NCI-H2196 treated with DMSO at 0.1 percent for 48 hours (cell line): ENCODE measurements around the gene WFDC5.
"Not testable (repeated sequence)": the region's sequence is repeated elsewhere in the genome, so short reads cannot be mapped to it uniquely, and the experiment has no call there.

ENCODE experiments used
- DNase-seq: peaks from one replicate; lab custom pipeline; 2025; ENCODE audit not compliant: unreplicated experiment; lab: John Stamatoyannopoulos, UW

Gene WFDC5, protein sequence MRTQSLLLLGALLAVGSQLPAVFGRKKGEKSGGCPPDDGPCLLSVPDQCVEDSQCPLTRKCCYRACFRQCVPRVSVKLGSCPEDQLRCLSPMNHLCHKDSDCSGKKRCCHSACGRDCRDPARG

DNA sequence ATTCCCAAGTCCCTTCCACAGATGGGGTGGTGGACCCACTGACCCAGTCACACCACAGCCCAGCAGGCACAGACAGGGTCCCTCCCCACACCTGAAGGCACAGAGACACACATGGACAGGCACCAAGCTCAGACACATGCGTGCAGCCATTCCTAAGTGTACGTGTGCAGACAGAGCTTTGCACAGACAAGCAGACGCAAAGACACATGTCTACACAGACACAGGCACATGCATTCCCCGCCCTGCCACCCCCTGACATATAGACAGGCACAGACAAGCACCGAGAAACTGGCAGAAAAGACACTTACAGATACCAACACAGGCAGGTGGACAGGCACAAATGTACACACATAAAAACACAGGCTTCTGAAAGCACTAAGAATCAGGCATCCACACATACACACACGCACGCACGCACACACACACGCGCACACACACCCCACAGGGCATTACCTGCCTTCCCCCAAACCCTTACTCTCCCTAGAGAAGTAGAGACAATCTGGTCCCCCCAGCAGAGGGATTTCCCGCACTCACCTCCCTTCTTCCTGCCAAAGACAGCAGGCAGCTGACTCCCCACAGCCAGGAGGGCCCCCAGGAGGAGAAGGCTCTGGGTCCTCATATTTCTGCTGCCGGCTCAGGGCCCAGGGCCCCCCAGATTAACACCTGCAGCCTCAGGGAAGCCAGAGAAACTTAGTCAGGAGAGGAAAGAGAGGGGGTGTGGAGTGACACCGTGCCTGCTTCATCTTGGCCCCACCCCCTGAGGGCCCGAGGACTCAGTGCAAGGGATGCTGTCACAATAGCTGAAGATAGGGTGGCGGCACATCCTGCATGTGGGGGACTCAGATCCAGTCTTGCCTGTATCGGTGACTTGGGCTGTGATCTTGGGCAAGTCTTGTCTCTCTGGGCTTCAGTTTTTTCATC, at the start of gene WFDC5:
WFDC5 (minus strand) TSS at position 710 of the 921 bp plus-strand sequence; CDS start at position 619, 91 bp downstream.
- DNase-seq, result no peak

DNA sequence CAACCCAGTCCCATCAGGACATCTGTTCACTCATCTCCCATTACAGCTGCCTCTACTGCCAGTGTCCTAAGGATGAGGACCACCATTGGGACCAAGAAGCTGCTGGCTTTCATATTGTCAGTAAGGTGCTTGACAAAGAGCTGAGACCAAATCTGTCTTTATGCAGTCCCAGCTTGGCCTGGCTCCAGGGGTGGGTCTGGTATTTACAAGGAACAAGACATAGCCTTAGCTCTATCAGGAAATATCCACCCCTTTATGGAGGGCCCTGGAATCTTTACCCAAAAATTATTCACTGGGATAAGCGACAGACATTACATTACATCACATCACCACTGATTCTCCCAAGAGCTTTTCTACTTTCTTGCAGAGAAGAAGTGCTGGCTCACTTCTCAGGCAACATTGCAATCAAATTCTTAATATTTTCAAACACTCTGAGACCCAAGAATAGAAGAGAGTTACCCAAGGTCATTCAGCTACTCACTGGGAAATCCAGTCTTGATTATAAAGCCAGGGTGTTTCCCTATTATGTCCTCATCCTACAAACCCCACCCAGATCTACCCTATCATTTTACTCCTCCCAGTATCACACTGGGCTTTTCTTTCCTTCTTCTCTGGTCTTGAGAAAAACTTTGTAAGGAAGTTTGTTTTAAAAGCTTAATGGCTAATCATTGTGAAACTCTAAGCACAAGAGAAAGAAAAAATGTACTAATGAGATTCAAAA, 48.3 kb upstream of the WFDC5 start:
- DNase-seq, result no peak

DNA sequence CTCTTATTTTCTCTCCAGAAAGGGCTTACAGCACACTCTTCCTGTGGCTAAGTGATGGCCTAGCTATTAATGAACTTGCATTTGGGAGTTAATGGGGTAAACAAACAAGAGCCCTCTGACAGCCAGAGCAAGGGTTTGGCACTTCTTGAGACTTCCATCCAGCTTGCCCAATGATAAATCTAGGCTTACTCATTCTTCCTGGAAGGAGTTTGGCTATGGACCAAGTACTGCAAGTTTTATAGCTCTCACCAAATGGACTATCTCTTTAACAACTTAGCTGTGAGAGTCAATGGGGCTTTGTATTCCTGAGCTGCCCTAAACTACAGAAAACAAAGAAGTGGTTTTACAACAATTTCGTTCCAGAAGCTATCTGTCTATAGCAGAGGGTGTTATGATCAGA, 43.0 kb upstream of the WFDC5 start:
- DNase-seq, result no peak

DNA sequence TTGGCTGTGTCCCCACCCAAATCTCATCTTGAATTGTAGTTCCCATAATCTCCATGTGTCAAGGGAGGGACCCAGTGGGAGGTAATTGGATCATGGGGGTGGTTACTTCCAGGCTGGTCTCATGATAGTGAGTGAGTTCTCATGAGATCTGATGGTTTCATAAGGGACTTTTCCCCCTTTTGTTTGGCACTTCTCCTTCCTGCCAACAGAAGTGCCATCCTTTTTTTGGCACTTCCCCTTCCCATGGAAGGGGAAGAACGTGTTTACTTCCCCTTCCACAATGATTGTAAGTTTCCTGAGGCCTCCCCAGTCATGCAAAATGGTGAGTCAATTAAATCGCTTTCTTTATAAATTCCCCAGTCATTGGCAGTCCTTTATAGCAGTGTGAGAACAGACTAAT, 41.7 kb upstream of the WFDC5 start:
- no peak for DNase-seq

DNA sequence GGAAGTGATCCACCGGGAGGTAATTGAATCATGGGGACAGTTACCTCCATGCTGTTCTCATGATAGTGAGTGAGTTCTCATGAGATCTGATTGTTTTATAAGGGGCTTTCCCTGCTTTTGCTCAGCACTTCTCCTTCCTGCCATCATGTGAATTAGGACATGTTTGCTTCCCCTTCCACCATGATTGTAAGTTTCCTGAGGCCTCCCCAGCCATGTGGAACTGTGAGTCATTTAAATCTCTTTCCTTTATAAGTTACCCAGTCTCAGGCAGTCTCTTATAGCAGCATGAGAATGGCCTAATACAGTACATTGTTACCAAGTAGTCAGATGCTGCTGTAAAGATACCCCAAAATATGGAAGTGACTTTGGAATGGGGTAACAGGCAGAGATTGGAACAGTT, 39.8 kb upstream of the WFDC5 start:
- DNase-seq, result not testable (repeated sequence)

DNA sequence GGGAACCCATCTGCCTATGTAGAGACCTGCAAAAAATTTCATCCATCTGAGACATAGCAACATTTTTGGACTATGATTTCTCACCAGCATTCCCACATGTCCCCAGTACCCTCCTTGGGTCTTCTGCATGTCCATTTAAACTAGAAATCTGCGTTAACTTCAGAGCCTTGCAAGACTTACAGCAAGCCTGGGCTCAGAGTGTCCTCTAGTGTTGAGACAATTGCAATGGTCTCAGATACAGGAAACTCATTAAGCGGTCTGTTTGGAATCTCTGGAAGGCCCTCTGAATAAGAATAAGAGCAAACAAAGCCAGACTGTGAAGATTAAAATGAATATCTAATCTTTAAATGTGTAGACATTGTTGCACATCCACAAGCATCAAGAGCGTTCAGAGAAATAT, 39.2 kb upstream of the WFDC5 start:
- no peak for DNase-seq

DNA sequence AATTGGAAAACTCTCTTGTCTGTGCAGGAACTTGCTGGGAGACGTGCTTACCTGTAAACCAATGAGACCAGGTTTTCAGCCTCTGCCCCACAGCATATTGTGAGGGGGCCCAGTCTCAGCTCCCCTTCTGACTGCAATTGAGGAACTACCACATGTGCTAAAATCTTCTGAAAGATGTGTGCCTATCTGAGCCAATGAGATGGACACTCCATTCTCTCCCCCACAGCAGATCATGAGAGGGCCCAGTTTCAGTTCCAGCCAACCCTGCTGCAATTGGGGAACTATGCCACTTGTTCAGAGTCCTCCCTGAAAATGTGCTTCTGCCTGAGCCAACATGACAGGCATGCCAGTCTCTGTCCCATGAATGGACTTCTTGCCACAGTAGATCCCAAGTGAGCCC, 38.8 kb upstream of the WFDC5 start:
- DNase-seq, result no peak

DNA sequence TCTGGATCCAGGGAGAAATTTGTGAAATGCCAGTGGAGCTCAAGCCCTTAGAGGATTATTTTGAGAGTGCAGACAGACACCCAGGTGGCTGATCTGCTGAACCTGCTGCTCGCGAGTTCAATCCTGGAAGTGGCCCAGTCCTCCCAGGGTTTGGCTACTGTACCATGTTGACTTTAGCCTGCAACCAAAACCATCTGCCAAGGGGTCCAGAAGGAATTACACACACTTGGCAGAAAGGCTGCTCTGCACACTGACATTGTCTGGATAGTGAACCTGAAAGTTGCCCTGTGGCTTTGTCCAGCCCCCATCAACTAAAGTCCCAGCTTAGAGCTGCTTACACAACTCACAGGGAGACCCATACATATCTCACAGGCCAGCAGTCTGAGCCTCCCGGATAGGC, 38.2 kb upstream of the WFDC5 start:
- no peak for DNase-seq

DNA sequence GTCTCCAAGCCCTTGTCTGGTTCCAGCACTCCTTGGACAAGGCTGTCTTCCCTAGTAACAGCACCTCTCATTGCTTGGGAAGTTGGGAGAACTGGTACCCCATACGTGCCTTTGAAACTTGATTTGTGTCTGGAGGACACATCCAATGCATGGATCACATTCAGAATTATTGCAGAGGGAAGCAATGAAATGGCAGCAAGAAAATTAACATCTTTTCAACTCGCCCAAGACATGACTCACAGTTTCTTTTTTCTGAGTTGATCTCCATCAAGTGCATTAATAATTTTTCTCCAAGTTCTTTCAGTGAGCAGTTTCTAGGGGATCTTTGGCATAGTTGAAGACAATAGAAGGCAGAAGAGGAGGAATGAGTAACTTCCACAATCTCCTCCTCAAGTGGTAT, 37.4 kb upstream of the WFDC5 start:
- DNase-seq, result no peak

DNA sequence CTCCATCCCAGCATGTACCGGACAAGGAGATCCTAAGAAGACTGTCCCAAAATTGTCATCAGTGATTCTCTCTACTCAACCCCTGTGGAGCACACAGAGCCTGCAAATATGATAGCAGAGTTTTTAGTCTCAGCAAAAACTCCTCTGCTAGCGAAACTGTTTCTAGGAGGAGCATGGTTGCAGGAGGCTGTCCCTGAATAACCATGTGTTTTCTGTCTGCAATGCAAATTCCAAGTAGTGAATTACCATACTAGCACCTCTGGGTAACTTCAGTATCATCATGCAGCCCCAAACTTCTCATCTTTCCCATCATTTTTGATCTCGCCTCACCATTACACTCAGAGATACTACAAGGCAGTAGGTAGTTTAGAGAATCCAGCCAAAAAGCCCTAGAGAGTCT, 34.1 kb upstream of the WFDC5 start:
- DNase-seq, result no peak

DNA sequence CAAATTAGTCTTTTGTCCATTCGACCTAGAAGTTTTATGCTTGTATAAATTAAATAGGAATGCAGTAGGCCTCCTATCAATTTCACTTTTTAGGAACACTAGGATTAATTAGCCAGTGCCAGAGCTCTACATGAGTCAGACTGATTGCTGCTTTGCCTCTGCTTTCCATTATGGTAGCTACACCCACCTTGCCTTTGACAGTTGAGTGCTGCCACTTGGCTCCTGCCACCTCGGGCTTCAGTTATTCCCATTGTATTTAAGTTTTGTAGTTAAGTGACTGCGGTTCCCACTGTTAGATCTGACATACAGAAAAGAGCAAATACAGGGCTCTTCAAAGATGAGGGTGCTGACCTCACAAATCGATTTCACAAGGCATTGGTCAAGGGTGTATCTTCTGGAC, 25.9 kb upstream of the WFDC5 start:
- no peak for DNase-seq

DNA sequence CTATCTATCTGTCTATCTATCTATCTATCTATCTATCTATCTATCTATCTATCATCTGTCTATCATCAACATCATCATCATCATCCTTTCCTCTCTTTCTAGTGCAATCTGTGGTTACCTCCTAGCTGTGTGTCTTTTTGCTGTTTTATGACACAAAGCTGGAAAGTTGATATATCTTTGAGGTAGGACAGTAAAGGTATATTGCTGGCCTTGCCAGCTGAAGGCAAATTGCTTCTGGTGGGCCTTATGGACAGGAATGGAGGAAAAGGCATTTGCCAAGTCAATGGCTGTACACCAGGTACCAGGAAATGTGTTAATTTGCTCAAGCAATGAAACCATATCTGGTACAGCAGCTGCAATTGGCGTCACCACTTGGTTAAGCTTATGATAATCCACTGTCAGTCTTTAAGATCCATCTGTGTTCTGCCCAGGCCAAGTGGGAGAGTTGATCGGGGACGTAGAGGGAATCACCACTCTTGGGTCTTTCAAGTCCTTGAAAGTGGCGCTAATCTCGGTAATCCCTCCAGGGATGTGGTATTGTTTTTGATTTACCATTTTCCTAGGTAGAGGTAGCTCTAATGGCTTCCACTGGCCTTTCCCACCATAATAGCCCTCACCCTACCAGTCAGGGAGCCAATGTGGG, 24.9 kb upstream of the WFDC5 start:
- not testable (repeated sequence) for DNase-seq

DNA sequence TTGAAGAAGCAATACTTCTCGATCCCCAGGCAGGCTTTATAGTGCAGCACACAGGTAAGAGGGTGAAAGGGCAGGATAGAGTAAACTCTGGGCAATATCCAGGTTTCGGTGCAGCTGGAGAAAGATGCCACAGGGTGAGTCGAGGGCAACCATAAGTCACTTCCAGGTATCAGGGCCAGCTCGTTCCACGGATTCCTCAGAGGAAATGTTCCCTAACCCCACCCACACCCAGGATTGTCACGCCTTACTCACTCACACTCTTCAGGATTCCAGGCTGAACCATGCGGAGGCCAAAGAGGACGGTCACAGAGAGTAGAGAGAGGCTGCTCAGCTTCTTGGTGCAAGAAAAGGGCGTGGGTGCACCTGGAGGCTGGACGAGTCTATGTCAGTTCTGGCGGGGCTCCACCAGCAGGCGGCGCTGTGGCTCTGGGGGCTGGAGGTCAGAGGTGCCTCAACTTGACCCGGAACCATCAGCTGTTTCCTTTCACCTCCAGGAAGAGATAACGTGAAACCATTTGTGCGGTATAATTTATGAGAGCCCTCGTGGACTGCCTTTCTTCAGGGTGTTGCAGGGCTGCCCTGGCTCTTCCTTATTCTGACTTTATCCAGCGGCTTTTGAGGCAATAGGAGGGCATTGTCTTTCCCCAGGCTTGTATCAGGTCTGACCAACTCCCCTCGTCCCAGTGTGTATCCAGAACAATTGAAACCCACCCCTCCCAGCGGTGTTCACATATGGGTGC, 23.8 kb upstream of the WFDC5 start:
- DNase-seq, result no peak

DNA sequence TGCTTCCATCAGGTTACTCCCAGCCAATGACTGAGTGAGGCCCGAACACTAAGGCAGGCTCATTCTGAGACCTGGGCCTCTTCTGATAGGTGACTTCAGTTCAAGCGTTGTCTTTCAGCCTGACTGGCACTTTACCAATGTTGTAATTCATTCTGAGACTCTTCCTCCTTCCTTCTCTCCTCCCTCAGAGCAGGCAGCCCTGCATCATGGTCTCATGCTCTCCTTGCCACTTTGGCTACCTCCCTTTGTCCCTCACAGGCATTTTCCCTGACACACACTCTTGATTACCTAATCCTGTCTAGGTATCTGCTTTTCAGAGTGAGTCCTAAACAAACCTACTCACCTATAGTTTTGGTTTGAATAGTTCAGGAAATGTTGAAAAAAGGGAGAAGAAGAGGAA, 21.9 kb upstream of the WFDC5 start:
- no peak for DNase-seq

DNA sequence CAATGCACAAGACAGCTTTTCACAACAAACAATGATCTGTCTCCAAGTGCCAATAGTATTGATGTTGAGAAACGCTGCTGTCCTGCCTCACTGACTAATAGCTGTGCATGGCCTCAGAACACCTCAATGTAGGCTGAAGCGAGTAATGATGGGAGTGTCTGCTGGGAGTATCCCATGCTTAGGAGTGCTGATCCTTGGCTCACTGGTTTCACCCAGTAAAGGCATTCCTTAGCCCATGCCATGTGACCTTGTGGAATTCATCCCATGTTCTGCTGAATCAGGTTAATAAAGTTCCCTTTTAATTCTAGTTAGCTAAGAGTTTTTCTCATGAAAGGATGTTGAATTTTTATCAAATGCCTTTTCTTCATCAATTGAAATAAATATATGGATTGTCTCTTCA, 13.1 kb upstream of the WFDC5 start:
- DNase-seq, result no peak

DNA sequence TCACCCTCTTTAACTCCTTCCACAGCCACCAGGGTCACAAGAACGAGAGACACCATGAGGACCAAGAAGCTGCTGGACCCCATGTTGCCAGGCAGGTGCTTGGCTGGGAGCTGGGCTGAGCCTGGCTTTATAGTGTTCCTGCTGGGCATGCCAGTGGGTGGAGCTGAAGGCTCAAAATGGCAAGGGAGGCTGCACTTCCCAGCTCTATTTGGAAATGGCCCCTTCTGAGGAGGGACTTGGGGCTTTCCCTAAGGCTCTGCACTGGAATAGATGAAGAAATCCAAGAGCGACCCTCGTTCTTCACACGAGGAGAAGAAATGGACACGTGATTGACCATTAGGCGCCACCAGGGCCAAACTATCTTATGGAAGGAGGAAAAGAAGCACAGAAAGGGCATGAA, 9.4 kb upstream of the WFDC5 start, which contains the start of gene WFDC12:
WFDC12 (minus strand) TSS at position 101 of the 400 bp plus-strand sequence; CDS start at position 83, 18 bp downstream.
- DNase-seq, result no peak

DNA sequence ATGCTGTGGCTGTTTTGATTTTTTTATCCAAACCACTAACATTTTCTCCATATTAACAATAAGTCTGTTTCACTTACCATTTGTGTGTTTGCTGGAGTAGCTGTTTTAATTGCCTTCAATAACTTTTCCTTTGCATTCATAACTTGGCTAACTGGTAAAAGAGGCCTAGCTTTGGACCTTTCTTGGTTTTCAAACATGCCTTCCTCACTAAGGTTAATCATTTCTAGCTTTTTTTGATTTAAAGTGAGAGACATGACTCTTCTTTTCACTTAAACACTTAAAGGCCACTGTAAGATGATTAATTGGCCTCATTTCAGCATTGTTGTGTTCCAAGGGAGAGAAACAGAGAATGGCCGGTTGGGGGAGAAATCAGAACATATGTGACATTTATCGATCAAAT, 6.4 kb upstream of the WFDC5 start:
- DNase-seq, result no peak

DNA sequence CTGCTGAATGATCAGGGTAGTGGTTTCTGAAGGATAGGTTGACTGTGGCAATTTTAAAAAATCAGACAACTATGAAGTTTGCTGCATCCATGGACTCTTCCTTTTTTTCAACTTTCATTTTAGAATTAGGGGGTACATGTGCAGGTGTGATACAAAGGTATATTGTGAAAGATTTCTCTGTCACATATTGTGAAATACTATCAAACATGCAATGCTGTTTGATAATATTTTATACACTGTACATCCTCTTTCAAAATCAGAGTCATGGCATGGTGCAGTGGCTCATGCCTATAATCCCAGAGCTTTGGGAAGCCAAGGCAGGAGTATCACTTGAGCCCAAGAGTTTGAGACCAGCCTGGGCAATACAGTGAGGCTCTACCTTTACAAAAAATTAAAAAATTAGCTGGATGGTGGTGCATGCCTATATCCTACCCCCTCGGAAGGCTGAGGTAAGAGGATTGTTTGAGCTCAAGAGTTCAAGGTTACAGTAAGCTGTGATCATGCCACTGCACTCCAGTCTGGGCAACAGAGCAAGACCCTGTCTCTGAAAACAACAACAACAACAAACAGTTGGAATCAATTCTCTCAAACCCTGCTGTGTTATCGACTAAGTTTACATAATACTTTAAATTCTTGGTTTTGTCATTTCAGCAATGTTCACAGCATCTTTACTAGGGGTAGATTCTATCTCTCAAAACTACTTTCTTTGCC, 4.7 kb upstream of the WFDC5 start:
- no peak for DNase-seq

DNA sequence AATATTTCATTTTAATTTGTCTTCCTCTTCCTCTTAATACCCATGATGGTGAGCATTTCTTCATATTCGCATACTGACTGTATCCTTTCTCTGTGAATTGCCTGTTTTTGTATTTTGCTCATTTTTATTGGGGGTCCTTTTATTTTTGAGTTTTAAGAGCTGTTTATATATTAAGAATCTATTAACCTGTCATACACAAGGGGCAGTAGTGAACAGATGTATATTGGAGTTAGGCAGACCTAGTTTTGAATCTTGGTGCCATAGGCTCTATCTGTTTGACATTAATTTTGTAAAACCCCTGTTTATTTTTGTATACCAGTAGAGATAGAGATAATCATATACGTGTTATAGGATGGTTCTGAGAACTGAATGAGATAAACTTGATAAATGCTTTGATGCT, 3.1 kb upstream of the WFDC5 start:
- no peak for DNase-seq

DNA sequence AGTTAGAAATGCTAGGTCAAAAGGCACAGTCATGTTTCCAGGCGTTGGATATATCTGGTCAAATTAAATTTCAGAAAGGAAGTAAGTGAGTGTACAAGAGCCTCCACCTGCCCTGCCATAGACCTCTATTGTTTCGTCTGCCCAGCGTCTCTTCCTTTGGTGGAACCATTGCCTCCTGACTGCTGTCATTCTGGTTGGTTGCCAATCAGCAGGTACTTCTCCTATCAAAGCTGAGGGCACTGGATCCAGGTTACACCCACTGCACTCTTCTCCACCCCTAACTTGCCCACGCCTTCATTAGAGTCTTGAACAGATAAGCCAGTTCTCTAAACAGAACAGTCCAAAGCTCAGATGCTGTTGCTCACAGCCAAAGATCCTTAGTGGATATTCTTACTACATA, 2.6 kb upstream of the WFDC5 start:
- no peak for DNase-seq
